Heart right ventricle (tissue), 16 donors: ENCODE results near the gene CRTC1. TPM values are rescaled to one million over a fixed set of nuclear protein-coding genes. Genes with fewer than 3 reads are reported as not detected.

Experiments
- ATAC-seq, 8 donors: fragments of 200-7000 bp; cut with Tn5 transposase; one replicate each; pipeline ENCODE4 v1.9.1; 2020; ENCODE audit warnings: mild to moderate bottlenecking in 8 of 8, moderate library complexity in 8 of 8, moderate number of reproducible peaks in 1 of 8
- DNase-seq, 2 donors: peaks; one replicate each; pipeline ENCODE4 v3.0.0-alpha.2; 2020
- H3K27ac ChIP-seq, 10 donors: fragments of 200-600 bp; sonication (generic) in 2 of 10; one replicate each; pipeline versions ENCODE4 v1.5.0 to v1.8.0; 2020 to 2022; ENCODE audit warnings: mild to moderate bottlenecking in 3 of 10
- H3K27me3 ChIP-seq, 7 donors: fragments of 200-600 bp; one replicate each; pipeline ENCODE4 v1.8.0; 2021 to 2022; ENCODE audit warnings: mild to moderate bottlenecking in 2 of 7
- H3K36me3 ChIP-seq, 9 donors: fragments of 200-600 bp; sonication (generic) in 1 of 9; one replicate each; pipeline versions ENCODE4 v1.5.0 to v1.8.0; 2020 to 2022; ENCODE audit warnings: mild to moderate bottlenecking in 2 of 9
- H3K4me1 ChIP-seq, 9 donors: fragments of 200-600 bp; sonication (generic) in 1 of 9; one replicate each; pipeline versions ENCODE4 v1.5.0 to v1.8.0; 2020 to 2022; ENCODE audit warnings: mild to moderate bottlenecking in 4 of 9
- H3K4me3 ChIP-seq, 10 donors: fragments of 200-600 bp; sonication (generic) in 2 of 10; one replicate each; pipeline versions ENCODE4 v1.5.0 to v1.8.0; 2020 to 2022; ENCODE audit warnings: mild to moderate bottlenecking in 7 of 10, moderate library complexity in 2 of 10
- H3K9me3 ChIP-seq, 11 donors: fragments of 200-600 bp in 10 of 11; sonication (generic) in 2 of 11; one replicate each; pipeline versions ENCODE4 v1.5.0 to v1.8.0; 2013 to 2022; ENCODE audit warnings: mild to moderate bottlenecking in 2 of 11, control low read depth in 1 of 11, moderate library complexity in 1 of 11
- WGBS, 2 donors: extraction: QIAGEN DNeasy Blood & Tissue Kit; methylation state at CpG; one replicate each; pipeline ENCODE4 v1.1.7; 2013; ENCODE audit warnings: inconsistent platforms in 1 of 2; 5-methylcytosine and 5-hydroxymethylcytosine counted together
- intact Hi-C, 10 donors: fragments of 100-400 bp; cut with DNase I; formaldehyde crosslinking; loops; one replicate each; pipeline versions ENCODE4 v1.11.1 to v1.14.2; 2022
- polyA plus RNA-seq, 2 donors: library from polyadenylated mRNA; stranded (reverse); fragments of 200-250 nt; gene quantifications; one replicate each; pipeline ENCODE4 v1.2.3, GENCODE V29; 2013
- total RNA-seq, 10 donors: library from RNA; stranded (reverse); fragmentation: NEBNext Ultra II Directional in 3 of 10; extraction: Animal tissue kit (Norgen Biotek cat#: 25700) in 3 of 10; gene quantifications; one replicate each; pipeline versions ENCODE4 v1.2.1 to v1.2.4, GENCODE V29; 2021 to 2023
- TF ChIP-seq, protein P1 (sequence below), 9 donors: fragments of 200-600 bp; sonication (generic) in 2 of 9; IDR thresholded peaks; one replicate each; pipeline versions ENCODE4 v1.5.0 to v1.8.0; 2021 to 2022; ENCODE audit warnings: antibody characterized with exemption in 9 of 9, mild to moderate bottlenecking in 5 of 9, moderate library complexity in 1 of 9
- donor health status: Arrhythmogenic right ventricular cardiomyopathy.
- donor health status: ischemic (EF 13 %, LVEDD 7.1; RV severe dilation, severe dysfunction).
- donor health status: healthy with polysubstance abuse.
- donor health status: DM: no; HTN: yes; CAD: no.
- donor health status: DM: no; HTN: no; CAD: no.
- donor health status: ischemic (EF 25% LVEDD 6.9; RV normal size, moderate dysfunction).
- donor health status: ischemic (EF 25% LVEDD 5.7; RV mildly dilated, moderate dysfunction).
- donor health status: healthy.
- donor health status: DM: yes; HTN: yes; CAD: no.
- donor health status: Ischemic cardiomyopathy.
- donor health status: ischemic (EF 35%, LVEDD 5.7; RV mildly dilated, moderate dysfunction).
- donor health status: nonischemic (EF 11% LVEDD 7.7; RV severe dilation, severe dysfunction).
- donor health status: DM: yes; HTN: yes; CAD: no.
- donor health status: PGD.
- donor health status: ischemic (EF 29% LVEDD 5.4; RV normal size, mild dysfunction).
- donor health status: nonischemic (EF 23%, LVEDD 6.1; RV moderate dilation, normal function).

Gene CRTC1
- total and polyA plus RNA-seq, 12 donors = 3.2 to 11.8 (median 9.1) TPM

DNA sequence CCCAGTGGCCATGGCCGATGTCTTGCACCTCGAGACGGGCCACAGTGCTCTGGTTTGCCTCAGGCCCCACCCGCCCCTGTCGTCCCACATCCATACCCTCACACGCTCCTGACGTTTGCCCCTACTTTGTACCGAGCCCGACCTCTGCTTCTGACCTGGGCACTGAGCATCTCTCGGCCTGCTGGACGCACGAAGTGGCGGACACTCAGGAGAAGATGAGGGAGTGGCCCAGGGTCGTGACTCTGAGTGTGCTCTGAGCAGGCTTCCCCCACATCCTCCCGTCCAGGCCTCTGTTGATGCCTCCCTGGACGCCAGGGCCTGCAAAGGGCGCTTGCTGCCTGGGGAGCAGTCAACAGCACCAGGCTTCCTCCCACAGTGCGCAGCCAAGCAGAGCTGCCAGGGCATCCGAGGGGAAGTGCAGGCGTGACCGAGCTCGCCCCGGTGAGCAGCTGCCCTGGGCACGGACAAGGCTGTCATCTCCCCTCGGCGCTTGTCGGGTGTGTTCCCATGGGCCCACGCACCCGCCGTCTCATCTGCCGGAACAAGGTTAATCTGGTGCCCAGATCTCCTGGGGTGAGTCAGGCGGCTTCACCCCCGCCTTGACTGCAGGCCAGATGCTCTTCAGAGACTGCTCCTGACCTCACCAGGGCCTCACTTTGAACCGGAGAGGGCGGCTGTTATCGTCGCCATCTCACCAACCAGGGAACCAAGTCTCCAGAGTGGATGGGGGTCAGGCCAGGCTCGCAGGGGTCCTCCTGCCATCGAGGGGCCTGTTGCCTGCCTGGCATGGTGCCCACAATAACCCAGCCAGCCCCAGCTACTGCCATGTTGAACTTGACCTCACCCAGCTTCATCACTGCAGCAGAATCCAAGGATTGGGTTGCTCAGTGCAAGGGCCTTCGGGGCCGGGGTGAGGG lies 80.5 kb downstream of the CRTC1 start:
- Histone ChIP-seq H3K27me3 (no peaks in the 10 kb centered on the region), H3K9me3 (no peaks in the 10 kb centered on the region), H3K4me3 (no peak overlapping the region), H3K4me1 (peaks cover 8 to 20% (median 14%) of the 10 kb centered on the region in 9 donors), H3K36me3 (peaks cover 0 to 22% (median 0%) of the 10 kb centered on the region in 9 donors), H3K27ac (no peak overlapping the region)
- WGBS, 2 donors = 90 to 94% methylated on average over 41 of the region's 41 CpGs
- no peak for ATAC-seq
- no peak for DNase-seq
- intact Hi-C loops = no loop called here
- TF ChIP-seq, protein P1, sequence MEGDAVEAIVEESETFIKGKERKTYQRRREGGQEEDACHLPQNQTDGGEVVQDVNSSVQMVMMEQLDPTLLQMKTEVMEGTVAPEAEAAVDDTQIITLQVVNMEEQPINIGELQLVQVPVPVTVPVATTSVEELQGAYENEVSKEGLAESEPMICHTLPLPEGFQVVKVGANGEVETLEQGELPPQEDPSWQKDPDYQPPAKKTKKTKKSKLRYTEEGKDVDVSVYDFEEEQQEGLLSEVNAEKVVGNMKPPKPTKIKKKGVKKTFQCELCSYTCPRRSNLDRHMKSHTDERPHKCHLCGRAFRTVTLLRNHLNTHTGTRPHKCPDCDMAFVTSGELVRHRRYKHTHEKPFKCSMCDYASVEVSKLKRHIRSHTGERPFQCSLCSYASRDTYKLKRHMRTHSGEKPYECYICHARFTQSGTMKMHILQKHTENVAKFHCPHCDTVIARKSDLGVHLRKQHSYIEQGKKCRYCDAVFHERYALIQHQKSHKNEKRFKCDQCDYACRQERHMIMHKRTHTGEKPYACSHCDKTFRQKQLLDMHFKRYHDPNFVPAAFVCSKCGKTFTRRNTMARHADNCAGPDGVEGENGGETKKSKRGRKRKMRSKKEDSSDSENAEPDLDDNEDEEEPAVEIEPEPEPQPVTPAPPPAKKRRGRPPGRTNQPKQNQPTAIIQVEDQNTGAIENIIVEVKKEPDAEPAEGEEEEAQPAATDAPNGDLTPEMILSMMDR (IDR thresholded peaks at IDR 0.05) = no peak

DNA sequence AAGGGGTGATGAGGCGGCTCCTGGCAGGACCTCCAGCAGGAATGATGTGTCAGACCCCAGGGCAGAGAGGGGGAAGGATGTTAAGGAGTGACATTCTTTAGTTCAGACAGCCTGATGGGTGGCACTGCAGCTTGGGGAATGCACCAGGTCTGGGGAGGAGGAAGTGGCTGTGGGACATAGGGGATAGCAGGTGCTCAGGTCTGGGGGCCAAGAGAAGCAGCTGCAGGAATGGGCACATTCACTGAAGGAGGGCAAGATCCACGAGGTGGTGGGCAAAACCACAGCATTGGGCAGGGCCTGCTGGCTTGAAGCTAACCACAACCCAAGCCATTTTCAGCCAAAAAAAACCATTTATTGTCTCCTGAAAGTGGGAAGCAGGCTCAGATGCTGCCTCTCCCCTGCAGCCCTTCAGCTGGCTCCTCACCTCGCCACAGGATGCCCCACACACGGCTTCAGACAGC lies 81.1 kb downstream of the CRTC1 start:
- Histone ChIP-seq H3K9me3 (no peaks in the 10 kb centered on the region), H3K27ac (no peak overlapping the region), H3K4me3 (no peak overlapping the region), H3K27me3 (no peaks in the 10 kb centered on the region), H3K4me1 (peaks cover 8 to 20% (median 14%) of the 10 kb centered on the region in 9 donors), H3K36me3 (peaks cover 0 to 24% (median 0%) of the 10 kb centered on the region in 9 donors)
- DNase-seq = no peak
- 80 to 90% methylated on average over 4 of the region's 4 CpGs for WGBS, 2 donors
- TF ChIP-seq, protein P1 (IDR thresholded peaks at IDR 0.05) = no peak
- intact Hi-C loops = no loop called here
- no peak for ATAC-seq

DNA sequence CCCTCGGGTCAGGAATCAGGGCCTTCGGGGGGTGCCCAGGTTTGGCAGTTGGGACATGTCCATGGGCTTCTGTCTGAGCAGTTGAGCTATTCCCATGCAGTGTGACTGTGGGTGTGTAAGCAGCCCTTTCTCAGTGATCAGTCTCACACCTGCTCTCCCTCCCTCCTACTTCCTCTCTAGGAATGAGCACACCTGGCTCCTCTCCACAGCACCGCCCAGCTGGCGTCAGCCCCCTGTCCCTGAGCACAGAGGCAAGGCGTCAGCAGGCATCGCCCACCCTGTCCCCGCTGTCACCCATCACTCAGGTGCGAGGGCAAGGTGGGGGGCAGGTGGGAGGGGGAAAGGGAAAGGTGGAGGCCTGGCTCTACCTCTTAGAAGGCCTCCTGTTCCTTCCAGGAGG lies 81.7 kb downstream of the CRTC1 start:
- intact Hi-C loops = no loop called here
- Histone ChIP-seq H3K4me1 (peaks cover 8 to 20% (median 14%) of the 10 kb centered on the region in 9 donors), H3K4me3 (no peak overlapping the region), H3K36me3 (peaks cover 0 to 24% (median 0%) of the 10 kb centered on the region in 9 donors), H3K9me3 (no peaks in the 10 kb centered on the region), H3K27me3 (no peaks in the 10 kb centered on the region), H3K27ac (no peak overlapping the region)
- ATAC-seq = no peak
- TF ChIP-seq, protein P1 (IDR thresholded peaks at IDR 0.05) = no peak
- DNase-seq = no peak
- WGBS, 2 donors = 95 to 99% methylated on average over 8 of the region's 8 CpGs

DNA sequence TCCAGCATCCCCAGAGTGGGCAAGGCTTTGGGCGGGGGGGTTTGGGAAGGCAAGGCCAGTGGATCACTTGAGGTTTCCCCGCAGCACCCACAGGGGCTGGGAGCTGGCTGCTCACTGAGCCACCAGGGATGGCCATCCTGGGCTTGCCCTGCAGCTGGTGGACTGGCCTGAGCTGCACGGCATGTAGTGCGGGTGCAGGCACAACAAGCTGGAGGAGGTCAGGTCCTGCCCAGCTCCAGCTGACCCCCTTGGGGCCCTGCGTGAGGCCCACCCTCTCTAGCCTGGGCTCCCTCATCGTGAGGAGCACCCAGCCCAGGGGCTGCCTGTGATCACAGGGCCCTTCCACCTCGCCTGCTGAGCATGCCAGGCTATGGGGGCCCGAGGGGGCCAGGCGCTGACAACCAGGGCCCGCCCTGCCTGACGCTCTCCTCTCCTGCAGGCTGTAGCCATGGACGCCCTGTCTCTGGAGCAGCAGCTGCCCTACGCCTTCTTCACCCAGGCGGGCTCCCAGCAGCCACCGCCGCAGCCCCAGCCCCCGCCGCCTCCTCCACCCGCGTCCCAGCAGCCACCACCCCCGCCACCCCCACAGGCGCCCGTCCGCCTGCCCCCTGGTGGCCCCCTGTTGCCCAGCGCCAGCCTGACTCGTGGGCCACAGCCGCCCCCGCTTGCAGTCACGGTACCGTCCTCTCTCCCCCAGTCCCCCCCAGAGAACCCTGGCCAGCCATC lies 84.7 kb downstream of the CRTC1 start:
- TF ChIP-seq, protein P1 (IDR thresholded peaks at IDR 0.05) = no peak
- Histone ChIP-seq H3K4me1 (peaks cover 0 to 2% (median 0%) of the 10 kb centered on the region in 9 donors), H3K27me3 (no peaks in the 10 kb centered on the region), H3K9me3 (no peaks in the 10 kb centered on the region), H3K36me3 (peaks cover 0 to 24% (median 0%) of the 10 kb centered on the region in 9 donors), H3K4me3 (no peak overlapping the region), H3K27ac (no peak overlapping the region)
- peak in 1 of 8 donors; percentile 15 for ATAC-seq
- 76% methylated on average over 29 to 30 of the region's 30 CpGs for WGBS, 2 donors
- intact Hi-C loops = no loop called here
- DNase-seq = no peak
